ENCODE measurements around the gene DSCAML1. TPM values are rescaled to one million over a fixed set of nuclear protein-coding genes. Genes with fewer than 3 reads are reported as not detected.

The DSCAML1 gene
- total RNA-seq, 1 experiment from 2014 or later = not detected

DNA sequence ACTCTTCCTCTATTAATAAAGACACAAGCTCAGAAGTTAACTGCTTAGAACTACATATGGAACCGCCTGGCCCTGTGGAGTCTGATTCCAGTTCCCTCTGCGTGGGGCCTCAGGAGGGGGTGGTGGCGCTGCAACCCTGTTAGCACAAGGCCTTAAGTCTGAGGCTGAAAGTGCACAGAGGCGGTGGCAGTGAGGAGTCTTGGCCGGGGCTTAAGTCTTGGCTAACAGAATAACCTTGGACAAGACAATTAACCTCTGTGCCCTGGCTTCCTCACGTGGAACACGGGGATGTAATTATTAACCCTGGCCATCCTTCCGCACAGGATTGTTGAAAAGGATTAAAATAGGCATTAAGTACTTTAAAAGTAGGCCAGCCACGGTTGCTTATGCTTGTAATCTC, 277.8 kb downstream of the DSCAML1 start:
- CTCF ChIA-PET = no interaction called here
- no TSS peak for BruUV-seq (replicated peaks)
- RAD21 ChIA-PET (ENCODE audit: low non-redundant PET in 1 of 2, low total read pairs in 2 of 2, uncharacterized antibody in 2 of 2, unreplicated experiment in 2 of 2) = no interaction called here
- Histone ChIP-seq H2AFZ (ENCODE audit: low read depth, low read length, poor library complexity, severe bottlenecking) (no peak overlapping the region), H3K79me2 (ENCODE audit: insufficient read depth, low read length) (no peaks in the 10 kb centered on the region), H3K27ac (ENCODE audit: low read depth, low read length) (no peak overlapping the region), H3K4me1 (ENCODE audit: control insufficient read depth in 1 of 2, insufficient read depth in 2 of 2, low read length in 2 of 2) (no peaks in the 10 kb centered on the region), H3K4me3 (replicated peaks in 1 of 2; ENCODE audit: low read depth in 1 of 2, low read length in 2 of 2) (no peak overlapping the region), H3K27me3 (ENCODE audit: insufficient read depth, low read length) (no peaks in the 10 kb centered on the region), H3K36me3 (ENCODE audit: control insufficient read depth in 1 of 2, insufficient read depth in 2 of 2, low read length in 2 of 2) (no peaks in the 10 kb centered on the region), H3K9ac (ENCODE audit: low read length) (no peak overlapping the region), H4K20me1 (ENCODE audit: insufficient read depth) (no peaks in the 10 kb centered on the region), H3K9me3 (ENCODE audit: control insufficient read depth in 1 of 2, insufficient read depth in 1 of 2, low read depth in 1 of 2, low read length in 2 of 2) (no peaks in the 10 kb centered on the region), H3K9me2 (ENCODE audit: insufficient read depth) (no peaks in the 10 kb centered on the region), H3K4me2 (ENCODE audit: low read length) (no peak overlapping the region)
- DNase-seq (ENCODE audit: low read depth, low spot score) (no peak), ATAC-seq (no peak)
- POLR2A ChIA-PET = no interaction called here
- intact Hi-C loops (cut with micrococcal nuclease) = no loop called here
- TF ChIP-seq POLR2AphosphoS5 (IDR thresholded peaks at IDR 0.05; ENCODE audit: low read depth, low read length) (no peak), CBX3 (IDR thresholded peaks at IDR 0.05; ENCODE audit: low read depth) (no peak), CEBPB (IDR thresholded peaks at IDR 0.05; ENCODE audit: low read depth) (no peak), ZFX (IDR thresholded peaks at IDR 0.05) (no peak), POLR2A (IDR thresholded peaks at IDR 0.05; ENCODE audit: borderline replicate concordance, extremely low read depth, insufficient read depth, insufficient read length) (no peak), YY1 (IDR thresholded peaks at IDR 0.05; ENCODE audit: extremely low read depth, insufficient replicate concordance, low read depth, low read length) (no peak), JUND (IDR thresholded peaks at IDR 0.05) (no peak), FOSL1 (IDR thresholded peaks at IDR 0.05; ENCODE audit: low read depth) (no peak), TCF7L2 (IDR thresholded peaks at IDR 0.05; ENCODE audit: borderline replicate concordance, extremely low read depth, insufficient read depth, insufficient read length) (no peak), EZH2phosphoT487 (IDR thresholded peaks at IDR 0.05; ENCODE audit: borderline replicate concordance) (no peak), EGR1 (IDR thresholded peaks at IDR 0.05; ENCODE audit: low read depth) (no peak), ZNF274 (IDR thresholded peaks at IDR 0.05; ENCODE audit: low read depth, low read length) (no peak), SP1 (IDR thresholded peaks at IDR 0.05; ENCODE audit: low read depth) (no peak), RAD21 (IDR thresholded peaks at IDR 0.05; ENCODE audit: low read depth) (no peak)
- TF ChIP-seq, protein P1, sequence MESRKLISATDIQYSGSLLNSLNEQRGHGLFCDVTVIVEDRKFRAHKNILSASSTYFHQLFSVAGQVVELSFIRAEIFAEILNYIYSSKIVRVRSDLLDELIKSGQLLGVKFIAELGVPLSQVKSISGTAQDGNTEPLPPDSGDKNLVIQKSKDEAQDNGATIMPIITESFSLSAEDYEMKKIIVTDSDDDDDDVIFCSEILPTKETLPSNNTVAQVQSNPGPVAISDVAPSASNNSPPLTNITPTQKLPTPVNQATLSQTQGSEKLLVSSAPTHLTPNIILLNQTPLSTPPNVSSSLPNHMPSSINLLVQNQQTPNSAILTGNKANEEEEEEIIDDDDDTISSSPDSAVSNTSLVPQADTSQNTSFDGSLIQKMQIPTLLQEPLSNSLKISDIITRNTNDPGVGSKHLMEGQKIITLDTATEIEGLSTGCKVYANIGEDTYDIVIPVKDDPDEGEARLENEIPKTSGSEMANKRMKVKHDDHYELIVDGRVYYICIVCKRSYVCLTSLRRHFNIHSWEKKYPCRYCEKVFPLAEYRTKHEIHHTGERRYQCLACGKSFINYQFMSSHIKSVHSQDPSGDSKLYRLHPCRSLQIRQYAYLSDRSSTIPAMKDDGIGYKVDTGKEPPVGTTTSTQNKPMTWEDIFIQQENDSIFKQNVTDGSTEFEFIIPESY (IDR thresholded peaks at IDR 0.05; ENCODE audit: extremely low read depth, insufficient replicate concordance, low read length) = no peak
- TF ChIP-seq, protein P2, sequence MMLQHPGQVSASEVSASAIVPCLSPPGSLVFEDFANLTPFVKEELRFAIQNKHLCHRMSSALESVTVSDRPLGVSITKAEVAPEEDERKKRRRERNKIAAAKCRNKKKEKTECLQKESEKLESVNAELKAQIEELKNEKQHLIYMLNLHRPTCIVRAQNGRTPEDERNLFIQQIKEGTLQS (IDR thresholded peaks at IDR 0.05) = no peak
- TF ChIP-seq, protein P3, sequence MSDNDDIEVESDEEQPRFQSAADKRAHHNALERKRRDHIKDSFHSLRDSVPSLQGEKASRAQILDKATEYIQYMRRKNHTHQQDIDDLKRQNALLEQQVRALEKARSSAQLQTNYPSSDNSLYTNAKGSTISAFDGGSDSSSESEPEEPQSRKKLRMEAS (IDR thresholded peaks at IDR 0.05) = no peak

All from HCT116 (cell line).